ENCODE data around the gene XRN1.

- TF ChIP-seq, protein P1, sequence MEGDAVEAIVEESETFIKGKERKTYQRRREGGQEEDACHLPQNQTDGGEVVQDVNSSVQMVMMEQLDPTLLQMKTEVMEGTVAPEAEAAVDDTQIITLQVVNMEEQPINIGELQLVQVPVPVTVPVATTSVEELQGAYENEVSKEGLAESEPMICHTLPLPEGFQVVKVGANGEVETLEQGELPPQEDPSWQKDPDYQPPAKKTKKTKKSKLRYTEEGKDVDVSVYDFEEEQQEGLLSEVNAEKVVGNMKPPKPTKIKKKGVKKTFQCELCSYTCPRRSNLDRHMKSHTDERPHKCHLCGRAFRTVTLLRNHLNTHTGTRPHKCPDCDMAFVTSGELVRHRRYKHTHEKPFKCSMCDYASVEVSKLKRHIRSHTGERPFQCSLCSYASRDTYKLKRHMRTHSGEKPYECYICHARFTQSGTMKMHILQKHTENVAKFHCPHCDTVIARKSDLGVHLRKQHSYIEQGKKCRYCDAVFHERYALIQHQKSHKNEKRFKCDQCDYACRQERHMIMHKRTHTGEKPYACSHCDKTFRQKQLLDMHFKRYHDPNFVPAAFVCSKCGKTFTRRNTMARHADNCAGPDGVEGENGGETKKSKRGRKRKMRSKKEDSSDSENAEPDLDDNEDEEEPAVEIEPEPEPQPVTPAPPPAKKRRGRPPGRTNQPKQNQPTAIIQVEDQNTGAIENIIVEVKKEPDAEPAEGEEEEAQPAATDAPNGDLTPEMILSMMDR (IDR thresholded peaks at IDR 0.05): no peak
- no peak for TF ChIP-seq POLR2A (IDR thresholded peaks at IDR 0.05)
These were observed 175.5 kb downstream of the XRN1 start for GRCh38 chr3:142272200-142272891.
